Kidney capillary endothelial cell (primary cell): ENCODE measurements around the gene RNASEH2C.
"Not testable (repeated sequence)": the region's sequence is repeated elsewhere in the genome, so short reads cannot be mapped to it uniquely, and the experiment has no call there.

ENCODE experiments used
- DNase-seq: peaks from one replicate; pipeline ENCODE4 v3.0.0-alpha.2; 2018; ENCODE audit warnings: low spot score

RNASEH2C gene

GRCh38 chr11:65720211-65720934, at the start of gene RNASEH2C:
Gene RNASEH2C (minus strand): TSS chr11:65720798. CDS start chr11:65720758, 40 bp downstream.
- DNase-seq: peak; percentile 70

DNA sequence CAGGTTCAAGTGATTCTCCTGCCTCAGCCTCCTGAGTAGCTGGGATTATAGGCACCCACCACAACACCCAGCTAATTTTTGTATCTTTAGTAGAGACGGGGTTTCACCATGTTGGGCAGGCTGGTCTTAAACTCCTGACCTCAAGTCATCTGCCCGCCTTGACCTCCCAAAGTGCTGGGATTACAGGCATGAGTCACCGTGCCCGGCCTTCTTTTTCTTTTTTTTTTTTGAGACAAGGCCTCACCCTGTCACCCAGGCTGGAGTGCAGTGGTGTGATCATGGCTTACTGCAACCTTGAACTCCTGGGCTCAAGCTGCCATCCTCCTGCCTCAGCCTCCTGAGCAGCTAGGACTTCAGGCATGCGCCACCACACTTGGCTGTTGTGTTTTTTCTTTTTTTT, 47.2 kb upstream of the RNASEH2C start:
- not testable (repeated sequence) for DNase-seq

GRCh38 chr11:65767406-65767805, 46.8 kb upstream of the RNASEH2C start:
- DNase-seq: no peak

DNA sequence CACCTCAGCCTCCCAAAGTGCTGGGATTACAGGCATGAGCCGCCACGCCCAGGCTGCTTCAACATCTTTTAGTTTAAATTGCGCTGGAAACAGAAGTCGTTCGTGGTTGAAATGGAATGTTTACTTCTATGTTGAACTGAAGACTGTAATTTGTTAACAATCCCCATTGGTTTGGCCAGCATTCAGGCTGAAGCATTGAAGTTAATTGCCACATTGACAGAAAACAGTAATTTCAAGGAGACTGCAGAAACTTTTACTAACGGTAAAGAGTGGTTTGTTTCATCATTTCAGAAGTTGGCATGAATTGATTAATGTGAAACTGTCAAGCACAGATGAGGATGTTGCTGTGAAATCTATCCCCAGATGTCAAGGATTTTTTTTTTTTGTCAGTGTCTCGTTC, 45.9 kb upstream of the RNASEH2C start:
- no peak for DNase-seq

DNA sequence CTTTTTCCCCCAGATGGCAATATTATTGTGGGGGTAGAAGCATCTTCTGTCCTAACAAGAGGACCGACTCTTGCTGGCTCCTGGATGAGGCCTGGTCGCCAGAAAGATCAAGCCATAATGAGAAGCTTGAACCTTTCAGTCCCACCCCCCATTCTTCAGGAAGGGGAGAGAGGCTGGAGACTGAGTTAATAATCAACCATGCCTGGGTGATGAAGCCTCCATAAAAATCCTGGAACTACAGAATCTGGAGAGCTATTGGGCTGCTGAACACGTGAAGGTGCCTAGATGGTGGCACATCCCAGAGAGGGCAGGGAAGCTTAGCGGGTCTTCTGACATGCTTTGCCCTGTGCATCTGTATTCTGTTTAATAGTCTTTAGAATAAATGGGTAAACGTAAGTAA, 43.8 kb upstream of the RNASEH2C start:
- no peak for DNase-seq

- not testable (repeated sequence) for DNase-seq
Observed at GRCh38 chr11:65762816-65763215, 42.2 kb upstream of the RNASEH2C start.

DNA sequence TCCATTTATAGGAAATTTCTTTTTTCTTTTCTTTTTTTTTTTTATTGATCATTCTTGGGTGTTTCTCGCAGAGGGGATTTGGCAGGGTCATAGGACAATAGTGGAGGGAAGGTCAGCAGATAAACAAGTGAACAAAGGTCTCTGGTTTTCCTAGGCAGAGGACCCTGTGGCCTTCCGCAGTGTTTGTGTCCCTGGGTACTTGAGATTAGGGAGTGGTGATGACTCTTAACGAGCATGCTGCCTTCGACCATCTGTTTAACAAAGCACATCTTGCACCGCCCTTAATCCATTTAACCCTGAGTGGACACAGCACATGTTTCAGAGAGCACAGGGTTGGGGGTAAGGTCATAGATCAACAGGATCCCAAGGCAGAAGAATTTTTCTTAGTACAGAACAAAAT, 41.6 kb upstream of the RNASEH2C start:
- DNase-seq: not testable (repeated sequence)

- no peak for DNase-seq
Observed at GRCh38 chr11:65745049-65745448, 24.5 kb upstream of the RNASEH2C start.

DNA sequence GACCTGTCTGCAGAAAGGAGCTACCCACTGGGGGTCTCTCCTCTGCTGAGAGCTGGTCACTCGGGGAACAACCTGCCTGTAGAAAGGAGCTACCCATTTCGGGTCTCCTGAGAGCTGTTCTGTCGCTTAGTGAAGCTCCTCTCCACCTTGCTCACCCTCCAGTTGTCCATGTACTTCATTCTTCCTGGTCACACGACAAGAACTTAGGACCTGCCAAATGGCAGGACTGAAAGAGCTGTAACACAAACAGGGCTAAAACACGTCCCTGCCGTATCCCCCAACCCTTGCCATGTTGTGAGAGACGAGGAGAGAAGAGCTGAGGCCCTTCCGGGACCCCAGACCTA, 24.1 kb upstream of the RNASEH2C start:
- DNase-seq: no peak

DNA sequence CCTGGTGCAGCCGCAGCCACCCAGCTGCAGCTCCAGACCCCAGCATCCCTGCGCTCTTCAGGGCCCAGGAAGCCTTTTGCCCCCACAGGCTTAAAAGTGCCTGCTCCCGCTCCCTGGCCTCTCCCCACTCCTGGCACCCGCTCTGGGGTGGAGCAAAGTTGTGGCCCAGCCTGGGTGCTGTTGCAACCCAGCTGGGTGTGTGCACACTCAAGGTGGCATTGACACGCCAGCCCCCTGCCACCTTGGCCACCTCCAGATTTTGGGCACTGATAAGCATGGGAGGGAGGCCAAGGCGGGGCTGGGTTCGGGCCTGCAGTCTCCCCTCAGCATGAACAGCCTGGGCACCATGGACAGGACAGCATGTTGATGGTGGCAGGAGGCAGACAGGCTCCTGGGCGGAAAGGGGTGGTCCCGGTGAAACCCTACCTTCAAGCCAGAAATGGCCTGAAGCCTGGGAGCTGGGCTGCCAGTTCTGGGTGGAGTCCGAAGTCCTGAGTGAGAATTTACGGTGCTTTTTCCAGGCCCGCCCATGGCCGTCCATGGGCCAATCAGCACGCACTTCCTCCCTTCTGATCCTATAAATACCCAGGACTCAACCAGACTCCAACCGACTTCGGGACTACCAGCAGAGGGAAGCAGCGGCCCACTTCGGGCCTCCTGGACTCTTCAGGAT, 23.6 kb upstream of the RNASEH2C start:
- no peak for DNase-seq

DNA sequence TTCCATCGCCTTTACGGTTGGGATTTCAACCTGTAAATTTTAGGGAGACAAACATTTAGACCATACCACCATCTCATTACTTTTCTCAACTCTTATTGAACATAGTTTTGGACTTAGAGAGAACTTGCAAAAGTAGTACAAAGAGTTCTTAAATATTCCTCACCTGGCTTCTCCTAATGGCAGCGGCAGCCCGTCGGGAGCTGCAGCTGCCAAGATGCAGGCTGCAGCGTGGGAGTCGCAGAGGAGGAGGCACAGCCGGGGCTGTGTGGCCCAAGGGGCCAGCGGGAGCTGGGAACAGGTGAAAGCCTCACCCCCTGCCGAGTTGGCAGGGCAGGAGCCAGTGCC, 23.1 kb upstream of the RNASEH2C start:
- no peak for DNase-seq

GRCh38 chr11:65742353-65742752, 21.8 kb upstream of the RNASEH2C start:
- DNase-seq: no peak

- no peak for DNase-seq
Observed at GRCh38 chr11:65741185-65741584, 20.6 kb upstream of the RNASEH2C start.

GRCh38 chr11:65739022-65739421, 18.4 kb upstream of the RNASEH2C start:
- no peak for DNase-seq

GRCh38 chr11:65736810-65737209, 16.2 kb upstream of the RNASEH2C start:
- DNase-seq: no peak

GRCh38 chr11:65735111-65735510, 14.5 kb upstream of the RNASEH2C start:
- not testable (repeated sequence) for DNase-seq

DNA sequence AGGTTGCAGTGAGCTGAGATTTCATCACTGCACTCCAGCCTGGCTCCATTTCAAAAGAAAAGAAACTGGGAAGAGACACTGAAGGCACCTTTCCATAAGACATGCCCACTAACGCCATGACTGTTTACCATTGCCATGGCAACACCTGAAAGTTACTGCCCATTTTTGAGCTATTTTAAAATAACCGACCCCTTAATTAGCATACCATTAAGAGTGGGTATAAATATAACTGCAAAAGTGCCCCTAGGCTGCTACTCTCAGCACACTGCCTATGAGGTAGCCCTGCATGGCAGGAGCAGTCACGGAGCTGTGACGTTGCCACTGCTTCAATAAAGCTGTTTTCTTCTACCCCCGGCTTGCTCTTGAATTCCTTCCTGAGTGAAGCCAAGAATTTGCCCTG, 9.9 kb upstream of the RNASEH2C start:
- no peak for DNase-seq

- no peak for DNase-seq
Observed at GRCh38 chr11:65727865-65728264, 7.3 kb upstream of the RNASEH2C start.

DNA sequence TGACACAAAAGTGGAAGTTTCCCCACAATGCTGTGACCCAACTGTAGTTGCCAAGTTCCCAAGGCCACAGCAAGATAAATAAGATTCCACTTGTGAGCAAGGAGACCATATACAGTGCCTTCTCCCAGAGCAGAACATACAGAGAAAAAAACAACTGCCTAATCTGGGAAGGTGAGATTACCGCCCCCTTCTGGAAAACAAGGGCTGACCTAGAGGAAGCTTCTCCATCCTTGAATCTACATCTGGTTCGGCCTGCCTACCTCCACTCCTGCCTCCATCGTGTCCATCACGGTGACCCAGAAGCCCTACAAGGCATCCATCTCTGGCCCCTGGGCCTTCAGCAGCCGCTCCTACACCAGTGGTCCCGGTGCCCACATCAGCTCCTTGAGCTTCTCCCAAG, 6.1 kb upstream of the RNASEH2C start:
- DNase-seq: no peak

GRCh38 chr11:65722261-65722660, 1.7 kb upstream of the RNASEH2C start:
- no peak for DNase-seq

- peak; percentile 29 for DNase-seq
Observed at GRCh38 chr11:65719871-65720210, 757 bp downstream of the RNASEH2C start.

- no peak for DNase-seq
Observed at GRCh38 chr11:65718964-65719492, 1.6 kb downstream of the RNASEH2C start.

GRCh38 chr11:65718531-65718930, 2.1 kb downstream of the RNASEH2C start:
- no peak for DNase-seq

DNA sequence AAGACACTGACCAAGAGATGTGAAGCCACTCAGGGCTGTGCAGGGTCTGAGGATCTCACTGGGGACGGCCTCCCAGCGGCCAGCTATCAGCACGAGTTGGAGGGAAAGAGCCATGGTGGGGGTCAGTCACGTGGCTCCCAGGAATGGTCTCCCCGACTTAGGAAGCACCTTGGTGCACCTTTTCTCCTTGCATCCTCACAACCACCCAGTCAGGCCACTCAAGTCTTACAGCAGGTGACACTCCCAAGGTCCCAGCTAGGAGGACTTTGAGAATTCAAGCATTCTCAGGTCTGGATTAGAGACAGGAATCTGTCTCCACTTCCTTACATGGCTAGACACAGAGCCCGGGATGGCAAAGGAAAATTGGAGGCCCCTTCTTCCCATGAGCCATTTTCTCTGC, 2.7 kb downstream of the RNASEH2C start:
- DNase-seq: no peak
